IMR-90 (cell line): ENCODE measurements around the gene CDC6. TPM values are rescaled to one million over a fixed set of nuclear protein-coding genes. Genes with fewer than 3 reads are reported as not detected.
A peak's percentile ranks its signal among the peaks of the same experiment; 100 is the strongest.

Source experiments
- ATAC-seq: fragments of 200-7000 bp; cut with Tn5 transposase; 2 replicates; pipeline ENCODE4 v1.9.1; 2020; ENCODE audit warnings: low read depth, mild to moderate bottlenecking, moderate library complexity
- BruUV-seq: library from RNA; stranded (reverse); fragments of 400-500 nt; replicated peaks from 2 replicates; lab custom pipeline; 2021; lab: Mats Ljungman, UMichigan
- CTCF ChIA-PET: fragments of 300-600 bp; formaldehyde crosslinking; extraction: SDS; loops from one replicate; lab custom pipeline; 2021; ENCODE audit warnings: antibody characterized with exemption; lab: Yijun Ruan, JAX
- POLR2A ChIA-PET: fragments of 300-600 bp; sonication (Branson Sonifier 250); formaldehyde crosslinking; loops from one replicate; lab custom pipeline; 2022; ENCODE audit warnings: antibody characterized with exemption; ENCODE audit not compliant: unreplicated experiment; lab: Charles Lee
- DNase-seq: peaks from one replicate; pipeline ENCODE4 v3.0.0; 2013
- H2AFZ ChIP-seq: replicated peaks from 2 replicates; pipeline ENCODE3; 2013; ENCODE audit warnings: low read length, mild to moderate bottlenecking; ENCODE audit not compliant: poor library complexity
- H2AK5ac ChIP-seq: 2 replicates; pipeline ENCODE4 v1.6.1; 2013; ENCODE audit warnings: low read depth, low read length, inconsistent platforms
- H2AK9ac ChIP-seq: replicated peaks from 2 replicates; pipeline ENCODE3; 2013; ENCODE audit warnings: mild to moderate bottlenecking, low read depth, low read length, moderate library complexity; ENCODE audit not compliant: poor library complexity
- H2BK120ac ChIP-seq: 2 replicates; pipeline ENCODE4 v1.6.1; 2013; ENCODE audit warnings: low read depth, low read length, inconsistent platforms
- H2BK15ac ChIP-seq: 3 replicates; pipeline ENCODE4 v1.6.1; 2013; ENCODE audit warnings: low read depth, low read length, inconsistent platforms
- H2BK20ac ChIP-seq: 2 replicates; pipeline ENCODE4 v1.6.1; 2013; ENCODE audit warnings: low read depth, mild to moderate bottlenecking, inconsistent platforms, low read length, moderate library complexity
- H2BK5ac ChIP-seq: 2 replicates; pipeline ENCODE4 v1.6.1; 2013; ENCODE audit warnings: mild to moderate bottlenecking, low read depth, low read length, inconsistent platforms; ENCODE audit not compliant: poor library complexity, severe bottlenecking
- H3K14ac ChIP-seq: replicated peaks from 2 replicates; pipeline ENCODE4 v1.6.1; 2013; ENCODE audit warnings: low read depth, low read length, inconsistent platforms
- H3K18ac ChIP-seq: 2 replicates; pipeline ENCODE4 v1.6.1; 2013; ENCODE audit warnings: low read depth, low read length, control low read depth
- H3K23ac ChIP-seq: 2 replicates; pipeline ENCODE4 v1.6.1; 2013; ENCODE audit warnings: low read depth, low read length, inconsistent platforms
- H3K27ac ChIP-seq: 2 replicates; pipeline ENCODE4 v1.5.1; 2013; ENCODE audit warnings: mild to moderate bottlenecking, control low read depth, low read length; ENCODE audit not compliant: insufficient read depth
- H3K27me3 ChIP-seq: 2 replicates; pipeline ENCODE4 v1.6.1; 2013; ENCODE audit warnings: low read length; ENCODE audit not compliant: control insufficient read depth, insufficient read depth
- H3K36me3 ChIP-seq: 2 replicates; pipeline ENCODE4 v1.6.1; 2013; ENCODE audit warnings: low read length, mixed read lengths; ENCODE audit not compliant: control insufficient read depth, insufficient read depth
- H3K4ac ChIP-seq: 2 replicates; pipeline ENCODE4 v1.6.1; 2013; ENCODE audit warnings: low read depth, low read length, inconsistent platforms
- H3K4me1 ChIP-seq: 2 replicates; pipeline ENCODE4 v1.6.1; 2013; ENCODE audit warnings: low read length, mixed read lengths; ENCODE audit not compliant: control insufficient read depth, insufficient read depth
- H3K4me2 ChIP-seq: 2 replicates; pipeline ENCODE4 v1.6.1; 2013; ENCODE audit warnings: low read depth, mild to moderate bottlenecking, control low read depth, low read length, moderate library complexity
- H3K4me3 ChIP-seq: 2 replicates; pipeline ENCODE4 v1.5.1; 2013; ENCODE audit warnings: low read depth, mild to moderate bottlenecking, control low read depth, low read length, moderate library complexity; ENCODE audit not compliant: insufficient read depth
- H3K56ac ChIP-seq: 2 replicates; pipeline ENCODE4 v1.6.1; 2013; ENCODE audit warnings: low read length, inconsistent platforms; ENCODE audit not compliant: insufficient read depth; ENCODE audit errors: extremely low read depth
- H3K79me1 ChIP-seq, 2 experiments: 2 replicates each; pipeline ENCODE4 v1.6.1; 2013; ENCODE audit warnings: low read length in 2 of 2, inconsistent platforms in 1 of 2, low read depth in 1 of 2
- H3K9ac ChIP-seq: 2 replicates; pipeline ENCODE4 v1.6.1; 2013; ENCODE audit warnings: low read depth, low read length, control low read depth
- H3K9me1 ChIP-seq: 2 replicates; pipeline ENCODE4 v1.6.1; 2013; ENCODE audit warnings: low read length, inconsistent platforms; ENCODE audit not compliant: insufficient read depth
- H3K9me3 ChIP-seq: 2 replicates; pipeline ENCODE4 v1.6.1; 2013; ENCODE audit warnings: low read length; ENCODE audit not compliant: control insufficient read depth, insufficient read depth
- H4K20me1 ChIP-seq: 2 replicates; pipeline ENCODE4 v1.6.1; 2013; ENCODE audit warnings: low read length, inconsistent platforms; ENCODE audit not compliant: insufficient read depth
- H4K5ac ChIP-seq: 2 replicates; pipeline ENCODE4 v1.6.1; 2013; ENCODE audit warnings: mild to moderate bottlenecking, low read depth, low read length, control low read depth
- H4K8ac ChIP-seq, 2 experiments: 2 replicates each; pipeline ENCODE4 v1.6.1; 2013; ENCODE audit warnings: low read depth in 2 of 2, low read length in 2 of 2, control low read depth in 1 of 2, inconsistent platforms in 1 of 2
- H4K91ac ChIP-seq: 2 replicates; pipeline ENCODE4 v1.6.1; 2013; ENCODE audit warnings: low read depth, low read length, inconsistent platforms; ENCODE audit not compliant: insufficient read depth
- BHLHE40 ChIP-seq: fragments of 150-350 bp; IDR thresholded peaks from 2 replicates; pipeline ENCODE4 v1.6.1; 2016; ENCODE audit warnings: mild to moderate bottlenecking, low read depth, low read length
- CEBPB ChIP-seq: IDR thresholded peaks from 2 replicates; pipeline ENCODE4 v1.6.1; 2012; ENCODE audit warnings: low read depth, low read length, improper control_type of control experiment
- CHD1 ChIP-seq: IDR thresholded peaks from 2 replicates; pipeline ENCODE4 v1.6.1; 2012; ENCODE audit warnings: low read depth, low read length, improper control_type of control experiment
- CTCF ChIP-seq: conservative IDR thresholded peaks from 2 replicates; pipeline ENCODE4 v1.5.1; 2012; ENCODE audit warnings: mild to moderate bottlenecking, low read depth, low read length, improper control_type of control experiment
- ELK1 ChIP-seq: fragments of 150-350 bp; IDR thresholded peaks from 2 replicates; pipeline ENCODE4 v1.6.1; 2016; ENCODE audit warnings: low read depth, mild to moderate bottlenecking, low read length, moderate library complexity, borderline replicate concordance
- FOS ChIP-seq: fragments of 150-350 bp; IDR thresholded peaks from 2 replicates; pipeline ENCODE4 v1.6.1; 2016; ENCODE audit warnings: low read depth, low read length
- MAFK ChIP-seq: IDR thresholded peaks from 2 replicates; pipeline ENCODE4 v1.6.1; 2012; ENCODE audit warnings: low read depth, low read length, improper control_type of control experiment
- MXI1 ChIP-seq: IDR thresholded peaks from 2 replicates; pipeline ENCODE4 v1.6.1; 2012; ENCODE audit warnings: low read depth, mild to moderate bottlenecking, low read length, moderate library complexity, borderline replicate concordance
- NFE2L2 ChIP-seq: fragments of 150-350 bp; IDR thresholded peaks from 2 replicates; pipeline ENCODE4 v1.6.1; 2016; ENCODE audit warnings: low read depth, mild to moderate bottlenecking, low read length
- POLR2A ChIP-seq: IDR thresholded peaks from 2 replicates; pipeline ENCODE4 v1.6.1; 2012; ENCODE audit warnings: mild to moderate bottlenecking, low read depth, low read length
- RAD21 ChIP-seq: IDR thresholded peaks from 2 replicates; pipeline ENCODE4 v1.6.1; 2012; ENCODE audit warnings: low read length, improper control_type of control experiment
- RCOR1 ChIP-seq: IDR thresholded peaks from 2 replicates; pipeline ENCODE4 v1.6.1; 2012; ENCODE audit warnings: mild to moderate bottlenecking, low read length, improper control_type of control experiment; ENCODE audit not compliant: insufficient replicate concordance
- RFX5 ChIP-seq: IDR thresholded peaks from 2 replicates; pipeline ENCODE4 v1.8.0; 2012; ENCODE audit warnings: low read depth, mild to moderate bottlenecking, low read length, moderate library complexity
- SMC3 ChIP-seq: fragments of 150-350 bp; IDR thresholded peaks from 2 replicates; pipeline ENCODE4 v1.6.1; 2016; ENCODE audit warnings: low read depth, mild to moderate bottlenecking, antibody characterized with exemption, low read length, moderate library complexity
- USF2 ChIP-seq: fragments of 150-350 bp; IDR thresholded peaks from 2 replicates; pipeline ENCODE4 v1.6.1; 2017; ENCODE audit warnings: mild to moderate bottlenecking, antibody characterized with exemption, low read length, low read depth
- WGBS, 2 experiments: methylation state at CpG; one replicate each; pipeline versions ENCODE4 v1.1.5 to v1.1.7; 2013; ENCODE audit warnings: missing lambda C conversion rate in 2 of 2; ENCODE audit not compliant: insufficient read length in 1 of 2; ENCODE audit errors: extremely low coverage in 2 of 2; 5-methylcytosine and 5-hydroxymethylcytosine counted together
- dilution Hi-C: fragments of 300-500 bp; cut with HindIII; formaldehyde crosslinking; loops from one replicate; pipeline ENCODE4 v1.14.3; 2018; ENCODE audit warnings: low sequenced_read_pairs; ENCODE audit not compliant: unreplicated experiment
- in situ Hi-C: fragments of 300-500 bp; cut with MboI; formaldehyde crosslinking; loops from 3 replicates; pipeline ENCODE4 v1.14.3; 2019; ENCODE audit warnings: low sequenced_read_pairs, inconsistent platforms, mixed read lengths
- intact Hi-C: fragments of 100-400 bp; cut with micrococcal nuclease; formaldehyde crosslinking; loops from 2 replicates; pipeline ENCODE4 v1.10.0; 2022
- polyA plus RNA-seq, 3 experiments: library from polyadenylated mRNA; depleted of rRNA; stranded (reverse); fragments of >200 nt; gene quantifications; 2 replicates each; pipeline ENCODE4 v1.2.3, GENCODE V29; 2012; ENCODE audit warnings: low replicate concordance in 1 of 3
- total RNA-seq: library from RNA; depleted of rRNA; stranded (reverse); fragments of >200 nt; gene quantifications from 2 replicates; pipeline ENCODE4 v1.2.3, GENCODE V29; 2012

The CDC6 gene
- total and polyA plus RNA-seq, 2 of the 4 experiments (the other 2 are of a cell fraction): 15.3 to 25.6 TPM

GRCh38 chr17:40347319-40348135 is 59.8 kb downstream of the CDC6 start:
- no peak overlapping the region for H2BK5ac ChIP-seq
- in situ Hi-C loops: no loop called here
- no peaks in the 10 kb centered on the region for H3K9me3 ChIP-seq
- H3K4ac ChIP-seq: peak overlapping the region; percentile 45
- dilution Hi-C loops: no loop called here
- intact Hi-C loops: no loop called here
- no peak overlapping the region for H4K91ac ChIP-seq
- peaks cover 35% of the 10 kb centered on the region for H3K36me3 ChIP-seq
- no peak overlapping the region for H2AFZ ChIP-seq
- H4K20me1 ChIP-seq: peaks cover 74% of the 10 kb centered on the region
- no peak for DNase-seq
- H3K27ac ChIP-seq: peak overlapping the region; percentile 4; the same call in 1 of the 2 replicates
- POLR2A ChIA-PET: no interaction called here
- H2BK120ac ChIP-seq: no peak overlapping the region
- H3K56ac ChIP-seq: no peak overlapping the region
- H3K14ac ChIP-seq: 0 out of 2 replicates have a peak overlapping the region, but pooled peaks have one; percentile 42
- H2BK15ac ChIP-seq: 0 out of 3 replicates have a peak overlapping the region, but pooled peaks have one; percentile 43
- BruUV-seq: no TSS peak
- H2AK5ac ChIP-seq: peak overlapping the region; percentile 67
- no peaks in the 10 kb centered on the region for H3K27me3 ChIP-seq
- peak overlapping the region; percentile 60 for H2AK9ac ChIP-seq
- no peak overlapping the region for H3K4me3 ChIP-seq
- H3K23ac ChIP-seq: peak overlapping the region; percentile 59; the same call in 1 of the 2 replicates
- no peak overlapping the region; the same call in 1 of the 2 replicates for H4K5ac ChIP-seq
- no peak for ATAC-seq
- no peak overlapping the region for H3K18ac ChIP-seq
- peak overlapping the region; percentile 21 for H3K4me2 ChIP-seq
- CTCF ChIA-PET: no interaction called here
- H3K9me1 ChIP-seq: peaks cover 23% of the 10 kb centered on the region
- peaks cover 59% of the 10 kb centered on the region for H3K4me1 ChIP-seq
- no peak overlapping the region for H2BK20ac ChIP-seq
- no CpG with 5 or more reads among the region's 9 CpGs for WGBS, 2 experiments
- H4K8ac ChIP-seq: peak overlapping the region in 1 of 2 experiments; percentile 52; a peak in 1 of 4 replicates
- H3K9ac ChIP-seq: no peak overlapping the region
- peaks cover 59 to 95% of the 10 kb centered on the region in 2 experiments for H3K79me1 ChIP-seq
- TF ChIP-seq RFX5: no peak
- TF ChIP-seq POLR2A: no peak
- TF ChIP-seq MAFK: no peak
- TF ChIP-seq CTCF: no peak
- no peak for TF ChIP-seq NFE2L2
- TF ChIP-seq USF2: no peak
- TF ChIP-seq ELK1: no peak
- TF ChIP-seq MXI1: no peak
- TF ChIP-seq RCOR1: no peak
- no peak for TF ChIP-seq SMC3
- TF ChIP-seq FOS: no peak
- no peak for TF ChIP-seq BHLHE40
- no peak for TF ChIP-seq CHD1
- no peak for TF ChIP-seq CEBPB
- TF ChIP-seq RAD21: no peak
